Measurements from ENCODE around the gene TMIGD3. TPM values are rescaled to one million over a fixed set of nuclear protein-coding genes. Genes with fewer than 3 reads are reported as not detected.

The TMIGD3 gene
- total RNA-seq, 1 experiment from 2014 or later: not detected

DNA sequence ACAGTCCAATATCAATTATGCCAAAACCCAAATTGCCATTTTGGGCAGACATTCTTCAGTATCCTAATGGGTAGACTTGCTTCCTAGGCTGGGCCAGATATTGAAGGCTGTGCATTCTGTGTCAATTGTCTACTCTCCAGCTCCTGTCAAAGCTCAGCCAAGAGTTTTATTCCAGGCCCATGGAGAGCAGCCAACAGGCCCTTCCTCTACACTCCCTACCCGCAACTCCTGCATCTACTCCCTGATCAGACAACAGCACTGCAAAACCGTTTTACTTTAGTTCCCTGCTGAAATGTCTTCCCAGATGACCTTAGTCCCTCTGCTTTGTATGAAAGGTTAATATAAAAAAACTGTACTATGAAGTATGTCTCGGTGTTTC, 6.6 kb upstream of the TMIGD3 start:
- Histone ChIP-seq H4K20me1 (ENCODE audit: low read length) (no peaks in the 10 kb centered on the region), H2AFZ (ENCODE audit: low read length) (no peak overlapping the region), H3K9me3 (ENCODE audit: low read length) (no peaks in the 10 kb centered on the region), H3K36me3 (ENCODE audit: low read depth, low read length) (no peaks in the 10 kb centered on the region), H3F3A (ENCODE audit: low read length, unreplicated experiment) (no peaks in the 10 kb centered on the region), H3K4me1 (ENCODE audit: insufficient read depth, low read length) (peaks cover 12% of the 10 kb centered on the region), H3K4me3 (ENCODE audit: low read length) (no peak overlapping the region), H3K79me2 (ENCODE audit: low read length) (no peaks in the 10 kb centered on the region), H3K4me2 (ENCODE audit: low read length) (no peak overlapping the region), H3K27me3 (ENCODE audit: low read length) (no peaks in the 10 kb centered on the region), H3K9me2 (replicated peaks; ENCODE audit: low read length) (no peaks in the 10 kb centered on the region), H3K27ac (ENCODE audit: low read length) (no peak overlapping the region), H3K9ac (ENCODE audit: low read length) (no peak overlapping the region)
- DNase-seq (no peak), ATAC-seq (no peak)
- intact Hi-C loops (cut with micrococcal nuclease): loop anchor here (2.0 kb wide), 2 partner anchors 195 to 259 kb away; no protein-coding TSS in a partner anchor
- ChIA-PET POLR2A (ENCODE audit: unreplicated experiment) (no interaction called here), CTCF (interaction anchor here (0.6 kb wide), 1 partner anchor 83 kb away, joined by 3 read pairs; no protein-coding TSS in a partner anchor)
- no TSS peak for BruUV-seq (replicated peaks)
- TF ChIP-seq, protein P1, sequence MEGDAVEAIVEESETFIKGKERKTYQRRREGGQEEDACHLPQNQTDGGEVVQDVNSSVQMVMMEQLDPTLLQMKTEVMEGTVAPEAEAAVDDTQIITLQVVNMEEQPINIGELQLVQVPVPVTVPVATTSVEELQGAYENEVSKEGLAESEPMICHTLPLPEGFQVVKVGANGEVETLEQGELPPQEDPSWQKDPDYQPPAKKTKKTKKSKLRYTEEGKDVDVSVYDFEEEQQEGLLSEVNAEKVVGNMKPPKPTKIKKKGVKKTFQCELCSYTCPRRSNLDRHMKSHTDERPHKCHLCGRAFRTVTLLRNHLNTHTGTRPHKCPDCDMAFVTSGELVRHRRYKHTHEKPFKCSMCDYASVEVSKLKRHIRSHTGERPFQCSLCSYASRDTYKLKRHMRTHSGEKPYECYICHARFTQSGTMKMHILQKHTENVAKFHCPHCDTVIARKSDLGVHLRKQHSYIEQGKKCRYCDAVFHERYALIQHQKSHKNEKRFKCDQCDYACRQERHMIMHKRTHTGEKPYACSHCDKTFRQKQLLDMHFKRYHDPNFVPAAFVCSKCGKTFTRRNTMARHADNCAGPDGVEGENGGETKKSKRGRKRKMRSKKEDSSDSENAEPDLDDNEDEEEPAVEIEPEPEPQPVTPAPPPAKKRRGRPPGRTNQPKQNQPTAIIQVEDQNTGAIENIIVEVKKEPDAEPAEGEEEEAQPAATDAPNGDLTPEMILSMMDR (conservative IDR thresholded peaks at IDR 0.05; ENCODE audit: low read depth, low read length): no peak
- TF ChIP-seq EZH2phosphoT487 (IDR thresholded peaks at IDR 0.05; ENCODE audit: borderline replicate concordance, low read length): no peak
- TF ChIP-seq EZH2 (IDR thresholded peaks at IDR 0.05; ENCODE audit: low read length, unreplicated experiment): no peak

DNA sequence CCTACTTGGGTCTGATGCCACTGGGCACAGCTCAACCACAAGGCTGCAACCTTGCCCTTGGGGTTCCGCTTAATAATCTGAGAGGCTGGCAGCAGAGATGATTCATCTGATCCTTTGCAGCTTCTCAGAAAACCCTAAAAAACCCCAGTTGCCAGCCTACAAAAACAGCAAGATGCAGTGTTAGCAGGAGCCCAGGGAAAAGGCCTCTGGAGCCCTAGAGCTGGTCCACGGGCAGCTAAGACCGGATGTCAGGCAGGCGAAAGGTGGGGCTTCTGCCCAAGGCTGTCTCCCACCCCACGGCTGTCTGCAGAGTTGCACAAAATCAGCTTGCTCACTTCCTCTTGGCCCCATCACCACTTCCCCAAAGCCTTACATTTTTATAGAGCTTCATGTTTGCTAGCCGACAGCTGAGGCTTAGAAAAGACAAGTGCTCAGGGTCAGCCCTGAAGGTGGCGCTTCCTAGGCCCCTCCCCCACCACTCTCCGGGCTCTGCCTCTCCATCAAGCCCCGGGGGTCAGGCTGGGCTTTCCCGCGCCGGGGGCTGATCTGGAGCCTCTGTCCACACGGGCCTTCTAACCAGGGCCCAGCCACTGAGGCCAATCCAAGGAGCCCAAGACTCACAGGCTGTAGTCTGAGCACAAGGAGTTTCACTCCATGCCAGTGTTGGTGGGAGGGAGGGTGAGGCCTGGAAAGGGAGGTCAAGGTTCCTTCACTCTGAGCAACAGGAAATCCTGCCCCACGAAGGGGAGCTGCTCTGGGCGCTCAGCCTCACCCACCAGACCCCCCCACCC, 4.2 kb upstream of the TMIGD3 start:
- TF ChIP-seq EZH2 (IDR thresholded peaks at IDR 0.05; ENCODE audit: low read length, unreplicated experiment) (no peak), EZH2phosphoT487 (IDR thresholded peaks at IDR 0.05; ENCODE audit: borderline replicate concordance, low read length) (no peak)
- TF ChIP-seq, protein P1 (conservative IDR thresholded peaks at IDR 0.05; ENCODE audit: low read depth, low read length): no peak
- Histone ChIP-seq H3K4me1 (ENCODE audit: insufficient read depth, low read length) (peaks cover 12% of the 10 kb centered on the region), H3K4me3 (ENCODE audit: low read length) (peak overlapping the region; percentile 60), H3K27me3 (ENCODE audit: low read length) (no peaks in the 10 kb centered on the region), H2AFZ (ENCODE audit: low read length) (peak overlapping the region; percentile 87), H3K9me2 (replicated peaks; ENCODE audit: low read length) (no peaks in the 10 kb centered on the region), H3K27ac (ENCODE audit: low read length) (peak overlapping the region; percentile 70), H3K9ac (ENCODE audit: low read length) (peak overlapping the region; percentile 49), H3K9me3 (ENCODE audit: low read length) (no peaks in the 10 kb centered on the region), H4K20me1 (ENCODE audit: low read length) (no peaks in the 10 kb centered on the region), H3K79me2 (ENCODE audit: low read length) (no peaks in the 10 kb centered on the region), H3F3A (ENCODE audit: low read length, unreplicated experiment) (no peaks in the 10 kb centered on the region), H3K36me3 (ENCODE audit: low read depth, low read length) (no peaks in the 10 kb centered on the region), H3K4me2 (ENCODE audit: low read length) (peak overlapping the region; percentile 81)
- ChIA-PET POLR2A (ENCODE audit: unreplicated experiment) (interaction anchor here (0.5 to 0.6 kb wide), 4 partner anchors 26 to 229 kb away, joined by 3 to 6 read pairs (median 4); no protein-coding TSS in a partner anchor), CTCF (interaction anchor here (0.5 to 2.3 kb wide), 9 partner anchors 19 to 240 kb away, joined by 3 to 21 read pairs (median 7); no protein-coding TSS in a partner anchor)
- BruUV-seq (replicated peaks): no TSS peak
- ATAC-seq: peak; percentile 79
- DNase-seq: peak; percentile 72
- intact Hi-C loops (cut with micrococcal nuclease): loop anchor here (1.0 to 2.0 kb wide), 5 partner anchors 26 to 261 kb away; no protein-coding TSS in a partner anchor

DNA sequence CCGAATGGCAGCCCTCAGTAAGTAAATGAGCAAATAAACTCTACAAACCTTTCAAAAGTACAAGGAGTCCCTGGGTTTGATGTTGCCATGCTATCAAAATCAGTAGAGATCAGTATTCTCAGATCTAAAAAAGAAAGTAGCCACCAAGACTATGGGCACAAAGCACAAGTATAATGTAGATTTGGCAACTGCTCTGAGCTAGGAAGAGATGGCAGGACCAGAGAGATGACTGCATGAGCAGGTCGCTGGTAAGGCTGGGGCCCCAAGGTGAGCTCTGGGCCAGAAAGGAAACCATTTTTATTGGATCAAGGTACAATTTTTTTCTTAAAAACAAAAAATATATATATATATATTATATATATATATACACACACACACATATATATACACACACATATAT, 3.1 kb upstream of the TMIGD3 start:
- BruUV-seq (replicated peaks): no TSS peak

More for the DNA sequence above, 3.1 kb upstream of the TMIGD3 start:
- intact Hi-C loops (cut with micrococcal nuclease): no loop called here
- no peak for DNase-seq
- H3K4me3 ChIP-seq (ENCODE audit: low read length): no peak overlapping the region
- no peaks in the 10 kb centered on the region for H4K20me1 ChIP-seq (ENCODE audit: low read length)
- no peaks in the 10 kb centered on the region for H3K79me2 ChIP-seq (ENCODE audit: low read length)
- H3K9me3 ChIP-seq (ENCODE audit: low read length): no peaks in the 10 kb centered on the region
- H3K4me1 ChIP-seq (ENCODE audit: insufficient read depth, low read length): peaks cover 12% of the 10 kb centered on the region
- no peaks in the 10 kb centered on the region for H3K36me3 ChIP-seq (ENCODE audit: low read depth, low read length)
- no peak overlapping the region for H3K9ac ChIP-seq (ENCODE audit: low read length)
- H2AFZ ChIP-seq (ENCODE audit: low read length): no peak overlapping the region
- H3K9me2 ChIP-seq (replicated peaks; ENCODE audit: low read length): no peaks in the 10 kb centered on the region
- no peaks in the 10 kb centered on the region for H3F3A ChIP-seq (ENCODE audit: low read length, unreplicated experiment)
- no peaks in the 10 kb centered on the region for H3K27me3 ChIP-seq (ENCODE audit: low read length)
- H3K27ac ChIP-seq (ENCODE audit: low read length): no peak overlapping the region
- no peak for ATAC-seq
- POLR2A ChIA-PET (ENCODE audit: unreplicated experiment): no interaction called here
- no peak for TF ChIP-seq EZH2phosphoT487 (IDR thresholded peaks at IDR 0.05; ENCODE audit: borderline replicate concordance, low read length)
- CTCF ChIA-PET: interaction anchor here (2.2 to 2.3 kb wide), 2 partner anchors 25 to 86 kb away, joined by 13 to 20 read pairs; no protein-coding TSS in a partner anchor
- no peak overlapping the region for H3K4me2 ChIP-seq (ENCODE audit: low read length)

Data from PC-3 (cell line).